ENCODE measurements around the gene PLEKHM2.
"Not testable (repeated sequence)": the region's sequence is repeated elsewhere in the genome, so short reads cannot be mapped to it uniquely, and the experiment has no call there.

Gene PLEKHM2, protein sequence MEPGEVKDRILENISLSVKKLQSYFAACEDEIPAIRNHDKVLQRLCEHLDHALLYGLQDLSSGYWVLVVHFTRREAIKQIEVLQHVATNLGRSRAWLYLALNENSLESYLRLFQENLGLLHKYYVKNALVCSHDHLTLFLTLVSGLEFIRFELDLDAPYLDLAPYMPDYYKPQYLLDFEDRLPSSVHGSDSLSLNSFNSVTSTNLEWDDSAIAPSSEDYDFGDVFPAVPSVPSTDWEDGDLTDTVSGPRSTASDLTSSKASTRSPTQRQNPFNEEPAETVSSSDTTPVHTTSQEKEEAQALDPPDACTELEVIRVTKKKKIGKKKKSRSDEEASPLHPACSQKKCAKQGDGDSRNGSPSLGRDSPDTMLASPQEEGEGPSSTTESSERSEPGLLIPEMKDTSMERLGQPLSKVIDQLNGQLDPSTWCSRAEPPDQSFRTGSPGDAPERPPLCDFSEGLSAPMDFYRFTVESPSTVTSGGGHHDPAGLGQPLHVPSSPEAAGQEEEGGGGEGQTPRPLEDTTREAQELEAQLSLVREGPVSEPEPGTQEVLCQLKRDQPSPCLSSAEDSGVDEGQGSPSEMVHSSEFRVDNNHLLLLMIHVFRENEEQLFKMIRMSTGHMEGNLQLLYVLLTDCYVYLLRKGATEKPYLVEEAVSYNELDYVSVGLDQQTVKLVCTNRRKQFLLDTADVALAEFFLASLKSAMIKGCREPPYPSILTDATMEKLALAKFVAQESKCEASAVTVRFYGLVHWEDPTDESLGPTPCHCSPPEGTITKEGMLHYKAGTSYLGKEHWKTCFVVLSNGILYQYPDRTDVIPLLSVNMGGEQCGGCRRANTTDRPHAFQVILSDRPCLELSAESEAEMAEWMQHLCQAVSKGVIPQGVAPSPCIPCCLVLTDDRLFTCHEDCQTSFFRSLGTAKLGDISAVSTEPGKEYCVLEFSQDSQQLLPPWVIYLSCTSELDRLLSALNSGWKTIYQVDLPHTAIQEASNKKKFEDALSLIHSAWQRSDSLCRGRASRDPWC
- 90.4 to 141 reads per million in 2 donors for total RNA-seq

DNA sequence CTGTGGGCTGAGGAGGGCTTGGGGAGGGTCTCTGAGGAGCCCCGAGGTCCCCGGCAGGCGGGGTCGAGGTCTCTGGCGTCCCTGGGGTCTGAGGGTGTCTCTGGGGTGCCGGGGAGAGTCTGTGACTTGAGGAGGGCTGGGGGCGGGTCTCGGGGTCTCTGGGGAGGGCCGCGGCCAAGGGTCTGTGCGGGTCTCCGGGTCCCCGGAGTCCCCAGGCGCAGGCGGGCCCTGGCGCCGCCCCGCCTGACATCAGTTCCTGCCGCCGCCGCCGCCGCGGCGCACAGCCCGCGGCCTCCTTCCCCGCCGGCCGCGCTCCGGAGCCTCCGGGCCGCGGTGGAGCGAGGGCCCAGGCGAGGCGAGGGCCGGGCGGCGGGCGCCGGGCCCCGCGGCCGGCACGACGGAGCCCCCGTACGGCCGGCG is at the start of gene PLEKHM2:
Gene PLEKHM2, plus strand, starts transcription at position 279 of the 420 bp plus-strand sequence. CDS start 239 bp downstream, outside the sequence.
- peak in 4 of 5 experiments; percentile 15 to 78 (median 24) for DNase-seq

DNA sequence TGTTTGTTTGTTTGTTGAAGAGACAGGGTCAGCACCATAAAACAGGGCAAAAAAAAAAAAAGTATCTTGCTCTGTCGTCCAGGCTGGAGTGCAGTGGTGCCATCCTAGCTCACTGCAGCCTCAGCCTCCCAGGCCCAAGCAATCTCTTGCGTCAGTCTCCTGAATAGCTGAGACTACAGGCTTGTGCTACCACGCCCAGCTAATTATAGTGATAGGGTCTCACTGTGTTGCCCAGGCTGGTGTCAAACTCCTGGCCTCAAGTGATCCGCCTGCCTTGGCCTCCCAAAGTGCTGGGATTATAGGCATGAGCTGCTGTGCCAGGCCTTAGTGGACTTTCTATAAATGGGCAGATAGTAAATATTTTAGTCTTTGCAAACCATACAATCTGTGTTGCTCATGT is 47.7 kb upstream of the PLEKHM2 start:
- no peak for DNase-seq

DNA sequence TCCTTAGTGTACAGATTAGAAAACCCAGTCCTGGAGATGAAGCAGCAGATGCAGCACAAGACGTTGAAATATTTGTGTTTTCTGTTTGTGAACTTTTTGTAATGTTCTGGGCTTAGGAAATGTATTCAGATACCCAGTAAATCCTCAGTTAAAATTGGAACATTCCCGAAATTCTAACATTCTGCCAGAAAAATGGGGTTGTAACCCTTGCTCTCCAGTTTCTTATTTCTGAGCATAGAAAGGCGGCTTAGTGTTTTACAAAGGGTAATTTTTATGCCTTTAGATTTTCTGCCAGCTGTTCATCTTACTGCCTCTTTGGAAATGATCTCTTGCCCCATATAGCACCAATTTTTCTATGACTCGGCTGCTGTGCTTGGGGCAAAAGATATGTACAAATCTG is 46.3 kb upstream of the PLEKHM2 start:
- DNase-seq, result no peak

DNA sequence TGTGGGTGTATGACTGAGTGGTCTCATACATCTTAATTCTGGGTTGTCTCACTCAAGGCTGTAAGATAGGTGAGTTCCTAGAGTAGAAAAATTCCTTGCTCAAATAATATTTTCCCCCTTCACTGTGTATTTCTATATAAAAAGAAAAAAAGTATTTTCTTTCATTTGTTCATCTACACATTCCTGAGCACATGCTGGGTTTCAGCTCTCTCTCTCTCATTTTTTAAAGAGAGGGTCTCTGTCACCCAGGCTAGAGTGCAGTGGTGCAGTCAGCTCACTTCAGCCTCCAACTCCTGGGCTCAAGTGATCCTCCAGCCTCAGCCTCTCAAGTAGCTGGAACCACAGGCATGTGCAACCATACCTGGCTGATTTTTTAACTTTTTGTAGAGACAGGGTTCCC is 44.9 kb upstream of the PLEKHM2 start:
- DNase-seq, result no peak

DNA sequence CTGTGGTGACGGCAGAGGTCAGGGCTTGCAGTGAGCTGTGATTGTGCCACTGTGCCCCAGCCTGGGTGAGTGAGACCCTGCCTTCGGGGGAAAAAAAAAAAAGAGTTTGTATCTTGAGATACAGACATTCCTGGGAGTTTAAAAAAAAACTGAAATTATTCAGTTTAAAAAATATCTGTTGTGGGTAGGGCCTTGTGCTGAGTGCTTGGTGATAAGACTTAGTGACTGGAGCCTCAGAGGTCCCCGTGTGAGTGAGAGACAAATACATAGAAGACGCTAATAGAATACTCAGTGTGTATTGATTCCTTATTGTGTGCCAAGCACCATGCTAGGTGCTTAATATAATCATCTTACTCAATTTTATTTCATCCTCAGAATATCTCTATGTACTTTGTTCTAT is 44.2 kb upstream of the PLEKHM2 start:
- no peak for DNase-seq

DNA sequence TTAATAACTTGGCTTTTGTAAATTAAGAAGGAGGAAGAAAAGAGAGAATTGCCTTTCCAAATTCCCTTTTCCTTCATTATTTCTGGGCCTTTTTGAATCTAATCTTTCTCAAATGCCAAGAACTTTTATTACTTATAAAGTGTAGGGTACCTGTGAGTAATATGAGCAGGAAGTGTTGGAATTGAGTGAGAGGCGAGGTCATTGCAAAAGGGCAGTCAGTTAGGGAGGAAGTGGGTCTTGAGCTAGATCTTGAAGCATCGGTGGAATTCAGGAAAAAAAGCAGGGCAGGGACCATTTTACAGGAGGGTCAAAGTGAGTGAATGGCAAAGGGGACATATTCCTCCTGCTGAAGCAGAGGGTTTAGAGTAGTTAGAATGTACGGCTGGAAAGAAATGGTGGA is 43.5 kb upstream of the PLEKHM2 start:
- DNase-seq, result no peak

DNA sequence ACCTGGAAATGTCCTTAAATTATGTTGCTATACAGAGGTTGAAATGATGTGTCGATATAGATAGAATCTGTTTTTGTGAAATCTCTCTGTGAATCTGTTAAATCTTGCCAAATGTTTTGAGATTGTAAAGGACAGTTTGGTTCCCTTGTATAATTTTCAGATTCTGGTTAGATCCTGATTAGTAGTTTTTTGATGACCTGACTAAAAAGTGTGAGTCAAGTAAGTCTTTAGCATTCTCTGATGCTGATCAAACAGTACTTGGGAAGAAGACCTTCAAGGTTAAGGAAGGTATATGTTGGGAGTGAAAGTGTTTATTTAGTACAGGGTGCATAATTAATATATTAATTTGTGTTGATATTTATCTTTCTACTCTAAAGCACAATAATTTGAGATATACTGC is 34.2 kb upstream of the PLEKHM2 start:
- DNase-seq, result no peak

DNA sequence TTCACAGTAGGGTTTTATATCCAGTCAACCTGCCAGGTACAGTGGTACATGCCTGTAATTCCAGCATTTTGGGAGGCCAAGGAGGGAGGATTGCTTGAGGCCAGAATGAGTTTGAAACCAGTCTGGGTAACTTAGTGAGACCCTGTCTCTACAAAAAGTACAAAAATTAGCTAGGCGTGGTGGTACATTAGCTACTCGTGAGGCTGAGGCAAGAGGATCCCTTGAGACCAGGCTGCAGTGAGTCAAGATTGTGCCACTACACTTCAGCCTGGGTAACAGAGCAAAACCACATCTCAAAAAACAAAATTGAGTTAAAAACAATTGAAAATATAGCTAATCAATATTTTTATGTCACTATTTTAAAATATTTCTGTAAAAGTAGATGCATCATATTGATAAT is 33.7 kb upstream of the PLEKHM2 start:
- no peak for DNase-seq

DNA sequence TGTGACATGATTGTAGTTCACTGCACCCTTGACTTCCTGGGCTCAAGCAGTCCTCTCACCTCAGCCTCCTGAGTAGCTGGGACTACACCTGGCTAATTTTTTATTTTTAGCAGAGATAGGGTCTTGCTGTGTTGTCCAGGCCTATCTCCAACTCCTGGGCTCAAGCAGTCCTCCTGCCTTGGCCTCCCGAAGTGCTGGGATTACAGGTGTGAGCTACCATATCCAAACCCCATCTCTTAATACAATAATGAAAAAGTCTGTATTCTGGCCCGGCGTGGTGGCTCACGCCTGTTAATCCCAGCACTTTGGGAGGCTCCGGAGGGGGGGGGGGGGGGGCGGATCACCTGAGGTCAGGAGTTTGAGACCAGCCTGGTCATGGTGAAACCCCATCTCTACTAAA is 32.0 kb upstream of the PLEKHM2 start:
- not testable (repeated sequence) for DNase-seq

DNA sequence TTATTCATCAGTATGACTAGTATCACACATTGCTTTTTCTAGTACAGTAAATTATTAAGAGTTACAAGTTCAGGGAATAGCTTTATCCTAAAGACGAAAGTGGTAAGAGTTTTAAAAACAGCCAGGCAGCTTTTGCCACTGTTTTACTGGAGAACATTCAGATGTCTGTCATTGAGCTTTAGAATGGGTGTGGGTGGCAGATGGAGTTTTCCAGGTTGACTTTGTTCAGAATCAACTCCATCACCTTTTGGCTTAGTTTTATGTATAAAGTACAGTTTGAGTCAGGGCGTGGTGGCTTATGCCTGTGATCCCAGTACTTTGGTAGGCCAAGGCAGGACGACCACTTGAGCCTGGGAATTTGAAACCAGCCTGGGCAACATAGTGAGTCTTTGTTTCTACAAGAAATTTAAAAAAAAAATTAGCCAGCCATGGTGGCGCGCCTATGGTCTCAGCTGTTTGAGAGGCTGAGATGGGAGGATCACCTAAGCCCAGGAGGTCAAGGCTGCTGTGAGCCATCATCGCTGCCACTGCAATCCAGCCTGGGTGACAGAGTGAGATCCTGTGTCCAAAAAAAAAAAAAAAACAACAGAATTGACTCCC is 29.9 kb upstream of the PLEKHM2 start:
- no peak for DNase-seq

DNA sequence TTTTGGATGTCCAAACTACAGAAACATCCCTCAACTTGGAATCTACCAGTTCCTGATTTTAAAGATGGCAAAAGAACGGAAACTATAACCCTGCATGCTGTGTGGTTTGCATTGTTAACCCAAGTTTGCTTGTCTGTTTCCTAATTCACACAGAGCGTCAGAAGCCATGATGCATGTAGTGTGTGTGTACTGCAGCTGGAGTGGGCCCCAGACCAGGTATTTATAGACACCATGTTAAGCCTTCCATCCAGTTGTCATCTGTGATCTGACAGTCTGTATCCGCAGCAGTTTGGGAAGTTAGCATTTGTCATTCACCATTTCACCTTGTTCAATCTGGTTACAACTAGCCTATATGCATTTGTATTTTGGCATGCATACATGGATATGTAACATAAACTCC is 27.7 kb upstream of the PLEKHM2 start:
- DNase-seq, result no peak

DNA sequence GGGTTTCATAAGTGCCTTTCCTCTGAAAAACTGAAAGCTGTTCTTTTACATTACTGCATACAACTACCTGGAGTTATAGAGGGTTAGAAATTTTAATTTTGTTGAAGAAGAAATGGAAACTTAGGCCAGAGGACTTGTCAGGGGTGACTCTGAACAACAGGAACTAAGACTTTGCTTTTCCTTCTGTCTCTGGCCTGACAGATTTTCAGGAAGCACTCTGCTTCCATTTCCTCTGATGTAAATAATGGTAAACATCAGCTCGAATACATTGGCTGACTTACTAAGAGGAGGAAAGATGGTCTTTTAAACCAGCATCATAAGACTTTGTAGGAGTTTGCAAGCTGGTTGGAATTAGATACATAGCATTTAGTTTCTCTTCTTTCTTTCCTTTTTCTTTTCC is 27.1 kb upstream of the PLEKHM2 start:
- DNase-seq, result no peak

DNA sequence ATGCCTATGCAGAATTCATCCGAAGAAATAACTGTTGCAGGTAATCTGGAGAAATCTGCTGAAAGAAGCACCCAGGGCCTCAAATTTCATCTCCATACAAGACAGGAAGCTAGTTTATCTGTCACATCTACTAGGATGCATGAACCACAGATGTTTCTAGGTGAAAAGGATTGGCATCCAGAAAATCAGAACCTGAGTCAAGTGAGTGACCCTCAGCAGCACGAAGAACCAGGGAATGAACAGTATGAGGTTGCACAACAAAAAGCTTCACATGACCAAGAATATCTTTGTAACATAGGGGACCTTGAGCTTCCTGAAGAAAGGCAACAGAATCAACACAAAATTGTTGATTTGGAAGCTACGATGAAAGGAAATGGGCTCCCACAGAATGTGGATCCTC is 24.0 kb upstream of the PLEKHM2 start:
- no peak for DNase-seq

DNA sequence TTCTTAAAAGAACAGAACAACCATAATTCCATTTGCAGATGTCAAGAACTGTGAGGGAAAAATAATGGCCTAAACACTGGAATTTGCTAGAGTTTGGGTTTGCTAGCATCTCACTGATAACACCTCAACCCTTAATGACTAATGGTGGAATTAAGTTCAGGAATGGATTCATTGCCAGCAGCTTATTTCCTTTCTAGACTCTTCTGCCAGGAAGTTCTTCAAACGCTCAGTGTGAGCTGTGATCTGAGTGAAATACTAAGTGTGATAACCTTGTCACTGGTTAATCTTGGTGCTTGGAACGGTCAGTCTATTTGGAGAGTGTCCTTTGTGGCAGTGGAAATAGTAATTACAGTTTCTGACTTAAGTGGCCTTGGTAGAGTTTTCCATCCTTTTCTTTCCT is 21.6 kb upstream of the PLEKHM2 start:
- DNase-seq, result no peak

DNA sequence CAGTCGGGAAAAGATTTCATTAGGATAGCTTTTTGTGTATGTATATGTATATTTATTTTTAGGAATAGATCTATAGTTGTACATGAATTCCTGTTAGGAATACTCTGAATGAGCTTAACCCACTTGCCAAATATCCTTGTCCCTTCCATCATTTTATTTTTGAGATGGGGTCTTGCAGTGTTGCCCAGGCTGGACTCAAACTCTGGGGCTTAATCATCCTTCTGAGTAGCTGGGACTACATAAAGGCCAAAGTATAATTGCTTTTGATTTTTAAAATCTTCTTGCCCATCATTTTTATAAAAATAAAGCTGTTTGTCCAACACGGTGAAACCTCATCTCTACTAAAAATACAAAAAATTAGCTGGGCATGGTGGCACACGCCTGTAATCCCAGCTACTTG is 20.2 kb upstream of the PLEKHM2 start:
- DNase-seq, result no peak

DNA sequence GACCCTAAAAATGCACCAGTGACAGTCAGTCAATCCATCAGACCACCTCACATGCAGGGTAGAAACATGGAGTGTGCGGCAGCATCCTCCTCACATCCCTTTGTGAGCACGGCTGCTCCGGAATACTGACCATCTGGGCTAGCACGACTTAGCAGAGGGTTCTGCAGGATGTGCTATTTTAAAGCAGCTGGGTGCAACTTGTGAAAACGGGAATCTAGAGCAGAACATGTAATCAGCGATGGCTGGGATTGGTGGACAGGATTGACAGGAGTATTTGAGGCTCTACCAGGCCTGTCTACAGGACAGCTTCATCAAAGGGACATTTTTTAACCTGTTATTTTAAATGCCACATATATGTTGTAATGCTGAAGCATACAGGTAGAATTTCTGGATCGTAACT is 16.8 kb upstream of the PLEKHM2 start:
- DNase-seq, result no peak

DNA sequence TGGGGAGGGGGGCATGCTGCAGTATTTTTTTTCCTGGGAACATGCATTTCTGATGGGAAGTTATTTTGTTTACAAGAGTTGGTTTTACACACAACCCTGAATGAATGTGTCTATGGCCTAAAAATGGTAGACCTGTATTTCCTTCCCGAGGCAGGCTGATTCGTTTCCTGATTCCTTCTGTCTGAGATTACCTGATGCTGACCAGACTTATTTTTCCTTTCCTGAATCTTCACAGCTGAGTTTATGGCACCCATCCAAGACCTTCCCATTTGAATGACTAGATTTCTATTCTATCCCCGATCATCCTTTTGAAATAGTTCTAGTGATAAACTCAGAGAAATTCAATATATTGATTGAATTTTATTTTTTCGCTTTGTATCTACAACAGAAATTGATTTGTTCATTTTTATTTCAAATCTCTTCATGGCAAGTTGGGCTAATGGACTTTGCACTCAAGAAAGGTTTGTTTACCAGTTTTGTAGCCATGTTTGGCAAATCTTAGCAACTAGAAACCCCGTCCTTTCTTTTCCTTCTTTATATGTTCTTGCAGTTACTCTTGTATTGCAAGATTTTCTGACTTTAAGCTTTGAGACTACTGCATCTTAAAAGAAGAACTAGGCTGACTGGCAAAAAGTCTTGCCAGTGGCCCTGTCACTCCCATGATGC is 15.9 kb upstream of the PLEKHM2 start:
- DNase-seq, result no peak

DNA sequence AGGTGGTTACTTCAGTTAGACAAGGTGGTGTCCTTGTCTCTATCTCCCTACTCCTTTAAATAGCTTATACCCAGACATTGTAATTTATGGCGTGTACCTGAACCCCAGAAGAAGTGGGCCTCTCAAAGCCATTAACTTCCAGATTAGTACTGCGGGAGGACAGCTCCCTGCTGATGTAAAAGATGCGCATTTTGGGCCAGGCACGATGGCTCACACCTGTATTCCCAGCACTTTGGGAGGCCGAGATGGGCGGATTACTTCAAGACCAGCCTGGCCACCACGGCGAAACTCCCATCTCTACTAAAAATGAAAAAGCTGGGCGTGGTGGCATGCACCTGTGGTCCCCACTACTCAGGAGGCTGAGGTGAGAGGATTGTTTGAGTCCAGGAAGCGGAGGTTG is 15.0 kb upstream of the PLEKHM2 start:
- DNase-seq, result no peak

DNA sequence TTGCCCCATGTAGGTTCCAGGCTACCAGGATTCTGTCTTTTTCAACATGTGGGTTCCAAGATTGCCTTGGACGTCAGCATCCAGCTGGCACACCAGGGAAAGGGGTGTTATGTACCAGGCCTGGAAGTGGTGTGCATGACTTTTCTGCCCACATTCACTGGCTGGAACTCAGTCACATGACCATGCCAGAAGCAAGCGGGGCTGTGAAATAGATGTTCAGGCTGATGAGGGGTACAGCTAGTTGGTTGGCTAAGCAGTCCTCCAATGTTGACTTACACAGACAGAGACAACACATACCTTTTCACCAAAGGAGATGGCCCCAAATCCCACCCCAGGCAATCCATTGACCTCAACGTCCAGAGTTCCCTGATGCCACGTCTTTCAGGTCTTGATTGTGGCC is 14.3 kb upstream of the PLEKHM2 start:
- DNase-seq, result no peak

DNA sequence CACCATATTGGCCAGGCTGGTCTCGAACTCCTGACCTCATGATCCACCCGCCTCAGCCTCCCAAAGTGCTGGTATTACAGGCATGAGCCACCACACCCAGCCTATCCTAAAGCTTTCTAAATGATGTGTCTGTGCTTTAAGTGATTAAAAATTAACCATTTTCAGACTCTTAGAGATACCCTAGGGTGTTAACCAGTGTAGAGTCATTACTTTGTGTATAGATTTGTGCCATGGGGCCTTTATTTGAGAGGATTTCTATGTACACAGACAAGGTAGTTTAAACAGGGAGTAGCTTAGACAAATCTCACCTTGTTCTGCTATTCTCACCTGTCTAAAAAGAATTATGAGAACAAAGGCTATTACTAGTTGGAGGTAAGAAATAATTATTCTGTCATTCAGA is 12.7 kb upstream of the PLEKHM2 start:
- DNase-seq, result no peak

DNA sequence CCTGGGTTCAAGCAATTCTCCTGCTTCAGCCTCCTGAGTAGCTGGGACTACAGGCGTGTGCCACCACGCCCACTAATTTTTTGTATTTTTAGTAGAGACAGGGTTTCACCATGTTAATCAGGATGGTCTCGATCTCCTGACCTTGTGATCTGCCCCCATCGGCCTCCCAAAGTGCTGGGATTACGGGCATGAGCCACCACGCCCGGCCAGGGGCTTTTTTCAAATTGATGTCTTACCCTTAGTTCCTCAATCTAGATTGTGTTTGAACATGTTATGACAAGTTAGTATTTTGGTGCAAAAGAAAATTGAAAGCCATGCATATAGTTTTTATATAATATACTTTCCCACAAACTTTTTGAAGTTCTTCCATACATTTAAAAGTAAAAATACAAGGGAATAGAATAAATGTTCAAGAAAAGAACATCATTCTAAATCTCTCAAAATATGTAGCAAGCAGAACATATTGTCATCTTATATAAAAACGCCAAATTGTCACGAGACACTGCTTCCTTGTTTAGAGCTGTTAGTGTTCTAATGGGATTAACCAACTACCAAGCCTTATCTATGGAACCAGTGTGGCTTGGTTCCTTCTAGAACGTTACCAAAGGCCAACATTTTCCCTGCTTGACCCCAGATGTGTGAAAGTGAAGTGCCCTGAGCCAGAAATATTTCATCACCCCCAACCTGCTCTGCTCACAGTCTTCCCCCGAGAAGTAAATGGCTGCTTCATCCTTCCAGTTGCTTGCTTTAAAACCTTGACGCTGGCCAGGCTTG is 9.5 kb upstream of the PLEKHM2 start:
- no peak for DNase-seq

DNA sequence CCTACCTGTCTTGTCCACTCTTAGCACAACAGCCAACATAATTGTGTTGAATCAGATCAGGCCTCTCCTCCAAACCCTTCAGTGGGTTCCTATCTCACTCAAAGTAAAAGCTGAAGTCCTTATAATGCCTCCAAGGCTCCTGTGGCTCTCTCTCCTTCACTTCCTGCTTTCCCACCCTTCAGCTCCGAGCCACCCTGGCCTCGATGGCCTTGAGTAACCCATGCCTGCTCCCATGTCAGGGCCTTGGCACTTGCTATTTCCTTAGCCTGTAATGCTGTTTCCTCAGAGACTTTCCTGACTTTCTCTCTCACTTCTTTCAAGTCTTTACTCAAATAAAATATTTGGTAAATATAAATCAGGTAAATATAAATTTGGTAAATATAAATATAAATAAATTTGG is 8.1 kb upstream of the PLEKHM2 start:
- DNase-seq, result no peak

Data from T-helper 2 cell (primary cell).